Tibial artery (tissue), 4 donors: ENCODE data around the gene DPP8.

ENCODE experiments used
- DNase-seq, 2 donors: peaks; one replicate each; pipeline ENCODE4 v3.0.0-alpha.2; 2019
- H3K27ac ChIP-seq, 2 donors: fragments of 200-600 bp; sonication (generic) in 1 of 2; 1 replicate in 1 of 2; 2 replicates in 1 of 2; pipeline ENCODE4 v1.5.1; 2018 to 2019; ENCODE audit warnings: mild to moderate bottlenecking in 1 of 2
- H3K27me3 ChIP-seq, 2 donors: fragments of 200-600 bp; sonication (generic) in 1 of 2; one replicate each; pipeline versions ENCODE4 v1.5.1 to v1.6.0; 2016 to 2019
- H3K36me3 ChIP-seq, 3 donors: fragments of 200-600 bp; sonication (generic) in 2 of 3; one replicate each; pipeline ENCODE4 v1.5.1; 2016 to 2019; ENCODE audit warnings: mild to moderate bottlenecking in 2 of 3
- H3K4me1 ChIP-seq, 4 donors: fragments of 200-600 bp; sonication (generic) in 2 of 4; 1 replicate in 3 of 4; 2 replicates in 1 of 4; pipeline ENCODE4 v1.5.1; 2016 to 2019
- H3K4me3 ChIP-seq, 2 donors: fragments of 200-600 bp; sonication (generic) in 1 of 2; 1 replicate in 1 of 2; 2 replicates in 1 of 2; pipeline ENCODE4 v1.5.1; 2018 to 2019; ENCODE audit warnings: mild to moderate bottlenecking in 2 of 2
- H3K9me3 ChIP-seq, 3 donors: fragments of 200-600 bp; sonication (generic) in 1 of 3; one replicate each; pipeline ENCODE4 v1.5.1; 2016 to 2019
- CTCF ChIP-seq, 2 experiments: fragments of 200-600 bp in 1 of 2; fragments of 450-650 bp in 1 of 2; IDR thresholded peaks; one replicate each; pipeline ENCODE4 v1.5.1; 2017 to 2019; ENCODE audit warnings: antibody characterized with exemption in 2 of 2, mild to moderate bottlenecking in 1 of 2, moderate library complexity in 1 of 2
- intact Hi-C: fragments of 100-400 bp; cut with DNase I; formaldehyde crosslinking; loops from one replicate; pipeline ENCODE4 v1.15.0; 2023; ENCODE audit warnings: low total_unique reads

DPP8 gene

DNA sequence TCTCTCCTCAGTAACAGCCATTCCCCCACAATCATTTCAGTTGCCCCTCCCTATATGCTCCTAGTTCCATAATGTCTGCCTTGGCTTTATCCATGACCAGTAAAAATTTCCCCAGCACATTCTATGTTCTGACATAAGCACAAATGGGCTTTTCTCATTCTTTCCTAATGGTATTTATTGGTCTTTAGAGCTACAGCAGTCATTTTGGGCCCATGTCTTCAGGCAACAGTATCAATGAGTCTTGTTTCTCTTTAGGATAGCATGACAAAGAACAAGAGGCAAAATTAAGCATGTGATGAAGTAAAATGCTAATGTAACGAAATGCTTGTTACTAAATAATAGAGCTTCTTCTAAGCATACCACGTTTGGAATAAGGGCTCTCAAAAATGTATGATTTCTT lies 8.2 kb downstream of the DPP8 start:
- no peaks in the 10 kb centered on the region for H3K27me3 ChIP-seq
- no peak overlapping the region for H3K27ac ChIP-seq
- H3K36me3 ChIP-seq = peaks cover 30 to 52% (median 39%) of the 10 kb centered on the region in 3 donors
- TF ChIP-seq CTCF (IDR thresholded peaks at IDR 0.05) = no peak
- no peak overlapping the region for H3K4me3 ChIP-seq
- no peak for DNase-seq
- H3K4me1 ChIP-seq = peaks cover 0 to 24% (median 8%) of the 10 kb centered on the region in 4 donors
- intact Hi-C loops = no loop called here
- H3K9me3 ChIP-seq = no peaks in the 10 kb centered on the region

DNA sequence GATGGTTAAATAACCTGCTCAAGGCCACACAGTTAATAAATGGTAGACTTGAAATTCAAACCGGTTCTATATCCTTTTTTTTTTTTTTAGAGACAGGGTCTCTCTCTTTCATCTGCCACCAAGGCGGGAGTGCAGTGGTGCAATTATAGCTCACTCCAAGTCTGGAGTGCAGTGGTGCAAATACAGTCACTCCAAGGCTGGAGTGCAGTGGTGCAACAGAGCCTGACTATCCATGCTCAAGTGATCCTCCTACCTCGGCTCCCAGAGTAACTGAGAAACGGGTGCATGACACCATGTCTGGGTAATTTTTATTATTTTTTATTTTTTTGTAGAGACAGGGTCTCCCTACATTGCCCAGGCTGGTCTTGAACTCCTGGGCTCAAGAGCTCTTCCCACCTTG lies 23.4 kb downstream of the DPP8 start:
- H3K27me3 ChIP-seq = no peaks in the 10 kb centered on the region
- H3K4me3 ChIP-seq = no peak overlapping the region
- H3K9me3 ChIP-seq = no peaks in the 10 kb centered on the region
- H3K27ac ChIP-seq = no peak overlapping the region
- DNase-seq = no peak
- intact Hi-C loops = no loop called here
- H3K4me1 ChIP-seq = no peaks in the 10 kb centered on the region
- no peak for TF ChIP-seq CTCF (IDR thresholded peaks at IDR 0.05)
- H3K36me3 ChIP-seq = peaks cover 58 to 85% (median 71%) of the 10 kb centered on the region in 3 donors

DNA sequence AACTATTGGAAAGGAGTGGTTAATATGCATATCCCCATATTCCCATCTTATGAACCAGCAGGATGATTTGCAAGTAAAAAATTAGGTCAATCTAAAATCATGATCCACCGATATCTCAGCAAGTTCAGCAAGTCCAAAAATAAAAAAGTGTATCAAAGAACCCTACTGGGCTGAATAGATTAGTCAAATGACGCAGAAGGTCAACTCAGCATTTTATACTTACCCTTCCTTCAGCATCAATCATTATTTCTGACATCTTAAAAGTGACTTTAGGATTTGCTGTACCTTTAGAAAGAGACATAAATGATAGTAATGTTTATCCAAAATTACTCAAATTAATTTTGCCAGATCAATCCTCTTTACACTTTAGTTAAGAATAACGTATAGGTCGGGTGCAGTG lies 32.6 kb downstream of the DPP8 start:
- no peak for TF ChIP-seq CTCF (IDR thresholded peaks at IDR 0.05)
- H3K4me1 ChIP-seq = no peaks in the 10 kb centered on the region
- H3K27me3 ChIP-seq = no peaks in the 10 kb centered on the region
- intact Hi-C loops = no loop called here
- H3K9me3 ChIP-seq = no peaks in the 10 kb centered on the region
- no peak for DNase-seq
- H3K4me3 ChIP-seq = no peak overlapping the region
- peaks cover 67 to 91% (median 81%) of the 10 kb centered on the region in 3 donors for H3K36me3 ChIP-seq
- no peak overlapping the region for H3K27ac ChIP-seq

DNA sequence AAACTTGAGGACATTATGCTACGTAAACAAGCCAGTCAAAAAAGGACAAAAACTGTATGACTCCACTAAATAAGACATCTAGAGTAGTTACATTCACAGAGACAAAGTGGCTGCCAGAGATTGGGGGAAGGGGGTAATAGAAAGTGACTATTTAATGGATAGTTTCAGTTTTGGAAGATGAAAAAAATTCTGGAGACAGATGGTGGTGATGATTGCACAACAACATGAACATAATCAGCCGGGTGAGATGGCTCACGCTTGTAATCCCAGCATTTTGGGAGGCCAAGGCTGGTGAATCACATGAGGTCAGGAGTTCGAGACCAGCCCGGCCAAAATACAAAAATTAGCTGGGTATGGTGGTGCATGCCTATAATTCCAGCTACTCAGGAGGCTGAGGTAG lies 40.6 kb downstream of the DPP8 start:
- Histone ChIP-seq H3K36me3 (peaks cover 63 to 94% (median 70%) of the 10 kb centered on the region in 3 donors), H3K4me1 (no peaks in the 10 kb centered on the region), H3K27me3 (no peaks in the 10 kb centered on the region), H3K4me3 (no peak overlapping the region), H3K9me3 (no peaks in the 10 kb centered on the region), H3K27ac (no peak overlapping the region)
- no peak for DNase-seq
- TF ChIP-seq CTCF (IDR thresholded peaks at IDR 0.05) = no peak
- intact Hi-C loops = no loop called here

GRCh38 chr15:65470866-65471265 lies 46.6 kb downstream of the DPP8 start:
- Histone ChIP-seq H3K36me3 (peaks cover 67 to 92% (median 82%) of the 10 kb centered on the region in 3 donors), H3K4me1 (no peaks in the 10 kb centered on the region), H3K27ac (no peak overlapping the region), H3K9me3 (no peaks in the 10 kb centered on the region), H3K4me3 (no peak overlapping the region), H3K27me3 (no peaks in the 10 kb centered on the region)
- no peak for DNase-seq
- intact Hi-C loops = no loop called here
- no peak for TF ChIP-seq CTCF (IDR thresholded peaks at IDR 0.05)
